ENCODE results near the gene SP3.
A peak's percentile ranks its signal among the peaks of the same experiment; 100 is the strongest.

The SP3 gene

GRCh38 chr2:173957517-173957916 lies 7.7 kb downstream of the SP3 start:
- no peak overlapping the region for H3K4me2 ChIP-seq (ENCODE audit: low read length)
- peaks cover 60% of the 10 kb centered on the region for H3K36me3 ChIP-seq (replicated peaks; ENCODE audit: low read depth, low read length)

GRCh38 chr2:173956454-173956853 lies 8.7 kb downstream of the SP3 start:
- H3K9ac ChIP-seq (ENCODE audit: low read length) = no peak overlapping the region
- H3K27ac ChIP-seq (ENCODE audit: low read length) = no peak overlapping the region
- peaks cover 100% of the 10 kb centered on the region for H3K79me2 ChIP-seq (ENCODE audit: low read length)
- 0 out of 2 replicates have a peak, but pooled peaks cover 4% of the 10 kb centered on the region for H3K4me1 ChIP-seq (ENCODE audit: low read length)
- no peaks in the 10 kb centered on the region for H3K9me3 ChIP-seq (ENCODE audit: insufficient read depth, low read length)
- peaks cover 93% of the 10 kb centered on the region for H4K20me1 ChIP-seq (ENCODE audit: insufficient read depth, low read length)
- peaks cover 59% of the 10 kb centered on the region for H3K36me3 ChIP-seq (replicated peaks; ENCODE audit: low read depth, low read length)
- H3K4me2 ChIP-seq (ENCODE audit: low read length) = no peak overlapping the region
- no peak for TF ChIP-seq EZH2phosphoT487 (IDR thresholded peaks at IDR 0.05; ENCODE audit: low read depth)
- TF ChIP-seq CTCF (IDR thresholded peaks at IDR 0.05; ENCODE audit: low read depth, low read length) = no peak
- H2AFZ ChIP-seq (ENCODE audit: low read depth, low read length) = no peak overlapping the region
- no peaks in the 10 kb centered on the region for H3K27me3 ChIP-seq (ENCODE audit: low read depth, low read length)
- H3K4me3 ChIP-seq (ENCODE audit: low read length) = no peak overlapping the region

More at GRCh38 chr2:173957517-173957916, 7.7 kb downstream of the SP3 start:
- H3K27ac ChIP-seq (ENCODE audit: low read length) = no peak overlapping the region
- H4K20me1 ChIP-seq (ENCODE audit: insufficient read depth, low read length) = peaks cover 93% of the 10 kb centered on the region
- H3K79me2 ChIP-seq (ENCODE audit: low read length) = peaks cover 100% of the 10 kb centered on the region
- no peaks in the 10 kb centered on the region for H3K9me3 ChIP-seq (ENCODE audit: insufficient read depth, low read length)
- peaks cover 14% of the 10 kb centered on the region for H3K4me1 ChIP-seq (ENCODE audit: low read length)
- H2AFZ ChIP-seq (ENCODE audit: low read depth, low read length) = no peak overlapping the region
- no peaks in the 10 kb centered on the region for H3K27me3 ChIP-seq (ENCODE audit: low read depth, low read length)
- H3K4me3 ChIP-seq (ENCODE audit: low read length) = no peak overlapping the region
- no peak overlapping the region for H3K9ac ChIP-seq (ENCODE audit: low read length)
- no peak for TF ChIP-seq EZH2phosphoT487 (IDR thresholded peaks at IDR 0.05; ENCODE audit: low read depth)

GRCh38 chr2:173955867-173956266 lies 9.3 kb downstream of the SP3 start:
- no peak for TF ChIP-seq EZH2phosphoT487 (IDR thresholded peaks at IDR 0.05; ENCODE audit: low read depth)
- no peak for TF ChIP-seq CTCF (IDR thresholded peaks at IDR 0.05; ENCODE audit: low read depth, low read length)
- peaks cover 92% of the 10 kb centered on the region for H4K20me1 ChIP-seq (ENCODE audit: insufficient read depth, low read length)
- no peaks in the 10 kb centered on the region for H3K9me3 ChIP-seq (ENCODE audit: insufficient read depth, low read length)
- peaks cover 58% of the 10 kb centered on the region for H3K36me3 ChIP-seq (replicated peaks; ENCODE audit: low read depth, low read length)
- no peak overlapping the region for H2AFZ ChIP-seq (ENCODE audit: low read depth, low read length)
- H3K27ac ChIP-seq (ENCODE audit: low read length) = no peak overlapping the region
- no peaks in the 10 kb centered on the region for H3K4me1 ChIP-seq (ENCODE audit: low read length)
- peaks cover 100% of the 10 kb centered on the region for H3K79me2 ChIP-seq (ENCODE audit: low read length)
- no peak overlapping the region for H3K4me2 ChIP-seq (ENCODE audit: low read length)
- H3K27me3 ChIP-seq (ENCODE audit: low read depth, low read length) = no peaks in the 10 kb centered on the region
- no peak overlapping the region for H3K9ac ChIP-seq (ENCODE audit: low read length)
- H3K4me3 ChIP-seq (ENCODE audit: low read length) = no peak overlapping the region

- Histone ChIP-seq H3K9ac (ENCODE audit: low read length) (no peak overlapping the region), H4K20me1 (ENCODE audit: insufficient read depth, low read length) (peaks cover 94% of the 10 kb centered on the region), H2AFZ (ENCODE audit: low read depth, low read length) (no peak overlapping the region), H3K27me3 (ENCODE audit: low read depth, low read length) (no peaks in the 10 kb centered on the region), H3K27ac (ENCODE audit: low read length) (no peak overlapping the region), H3K79me2 (ENCODE audit: low read length) (peaks cover 100% of the 10 kb centered on the region), H3K4me1 (ENCODE audit: low read length) (no peaks in the 10 kb centered on the region), H3K4me2 (ENCODE audit: low read length) (no peak overlapping the region), H3K36me3 (replicated peaks; ENCODE audit: low read depth, low read length) (peaks cover 57% of the 10 kb centered on the region), H3K9me3 (ENCODE audit: insufficient read depth, low read length) (no peaks in the 10 kb centered on the region), H3K4me3 (ENCODE audit: low read length) (no peak overlapping the region)
- TF ChIP-seq CTCF (IDR thresholded peaks at IDR 0.05; ENCODE audit: low read depth, low read length) (peak; percentile 28; the same call in 1 of the 2 replicates), EZH2phosphoT487 (IDR thresholded peaks at IDR 0.05; ENCODE audit: low read depth) (no peak)
Measured at GRCh38 chr2:173955004-173955403, 10.2 kb downstream of the SP3 start.
